Keratinocyte (primary cell): ENCODE results near the gene ARPC4. TPM values are rescaled to one million over a fixed set of nuclear protein-coding genes. Genes with fewer than 3 reads are reported as not detected.

Source experiments
- DNase-seq: peaks from one replicate; pipeline ENCODE4 v3.0.0-alpha.2; 2011; ENCODE audit warnings: low read depth, missing footprints, low spot score
- FAIRE-seq: peaks from 2 replicates; lab custom pipeline; 2011; peaks lifted over from hg19 to GRCh38; lab: Jason Lieb, UNC
- H2AFZ ChIP-seq: 2 replicates; pipeline ENCODE4 v1.6.0; 2012; ENCODE audit warnings: low read length, control low read depth, inconsistent platforms; ENCODE audit not compliant: control insufficient read depth
- H3K27ac ChIP-seq: 2 replicates; pipeline ENCODE4 v1.5.1; 2011; ENCODE audit warnings: low read length; ENCODE audit not compliant: control insufficient read depth, insufficient read depth
- H3K27me3 ChIP-seq: 3 replicates; pipeline ENCODE4 v1.6.0; 2011; ENCODE audit warnings: low read length; ENCODE audit not compliant: control insufficient read depth, insufficient read depth; ENCODE audit errors: extremely low read depth
- H3K36me3 ChIP-seq, 2 experiments: 2 replicates in 1 of 2; 3 replicates in 1 of 2; pipeline ENCODE4 v1.5.1; 2011; ENCODE audit warnings: low read length in 2 of 2, mild to moderate bottlenecking in 1 of 2; ENCODE audit not compliant: control insufficient read depth in 2 of 2, insufficient read depth in 2 of 2; ENCODE audit errors: extremely low read depth in 1 of 2
- H3K4me1 ChIP-seq: 3 replicates; pipeline ENCODE4 v1.5.1; 2011; ENCODE audit warnings: low read length; ENCODE audit not compliant: control insufficient read depth, insufficient read depth; ENCODE audit errors: extremely low read depth
- H3K4me2 ChIP-seq: 3 replicates; pipeline ENCODE4 v1.6.0; 2011; ENCODE audit warnings: low read depth, low read length; ENCODE audit not compliant: control insufficient read depth, insufficient read depth; ENCODE audit errors: extremely low read depth
- H3K4me3 ChIP-seq, 3 experiments: fragments of 200-600 bp in 1 of 3; sonication (generic) in 1 of 3; 2 replicates in 2 of 3; 3 replicates in 1 of 3; pipeline ENCODE4 v1.5.1; 2011 to 2016; ENCODE audit warnings: low read length in 3 of 3, mild to moderate bottlenecking in 3 of 3, control low read depth in 2 of 3, inconsistent platforms in 1 of 3, low read depth in 1 of 3, mixed read lengths in 1 of 3, mixed run types in 1 of 3, moderate library complexity in 1 of 3; ENCODE audit not compliant: control insufficient read depth in 2 of 3, insufficient read depth in 2 of 3; ENCODE audit errors: extremely low read depth in 1 of 3
- H3K79me2 ChIP-seq: 2 replicates; pipeline ENCODE4 v1.6.0; 2012; ENCODE audit warnings: low read length; ENCODE audit not compliant: control insufficient read depth, insufficient read depth
- H3K9ac ChIP-seq: 3 replicates; pipeline ENCODE4 v1.6.0; 2011; ENCODE audit warnings: low read length; ENCODE audit not compliant: control insufficient read depth, insufficient read depth; ENCODE audit errors: extremely low read depth
- H3K9me1 ChIP-seq: 3 replicates; pipeline ENCODE4 v1.6.0; 2011; ENCODE audit warnings: low read length; ENCODE audit not compliant: control insufficient read depth, insufficient read depth; ENCODE audit errors: extremely low read depth
- H3K9me3 ChIP-seq: 2 replicates; pipeline ENCODE4 v1.5.1; 2012; ENCODE audit warnings: low read depth, low read length; ENCODE audit not compliant: control insufficient read depth
- H4K20me1 ChIP-seq: 3 replicates; pipeline ENCODE4 v1.6.0; 2011; ENCODE audit warnings: low read length; ENCODE audit not compliant: control insufficient read depth, insufficient read depth; ENCODE audit errors: extremely low read depth
- EZH2 ChIP-seq: IDR thresholded peaks from one replicate; pipeline ENCODE4 v1.6.1; 2012; ENCODE audit warnings: inconsistent platforms, mild to moderate bottlenecking, low read length, moderate library complexity
- dilution Hi-C: fragments of 300-500 bp; cut with MboI; formaldehyde crosslinking; loops from one replicate; pipeline ENCODE4 v1.7.0; 2020; ENCODE audit warnings: low sequenced_read_pairs; ENCODE audit not compliant: extremely low pct_ligation_motif_present
- polyA plus RNA-seq, 5 experiments: library from polyadenylated mRNA; depleted of rRNA in 3 of 5; stranded (reverse) in 3 of 5; stranded (forward) in 1 of 5; unstranded in 1 of 5; fragments of >200 nt; gene quantifications; 1 replicate in 1 of 5; 2 replicates in 3 of 5; 3 replicates in 1 of 5; pipeline versions ENCODE4 v1.2.1 to v1.2.3, GENCODE V29; 2011 to 2012; ENCODE audit warnings: missing spikeins in 2 of 5, low read depth in 1 of 5, low replicate concordance in 1 of 5
- TF ChIP-seq, protein P1 (sequence below), 3 experiments: IDR thresholded peaks in 1 of 3; conservative IDR thresholded peaks in 1 of 3; optimal IDR thresholded peaks in 1 of 3; 2 replicates in 2 of 3; 3 replicates in 1 of 3; pipeline versions ENCODE3 to v1.5.1; 2011; ENCODE audit warnings: low read length in 3 of 3, mild to moderate bottlenecking in 3 of 3, moderate library complexity in 2 of 3, control low read depth in 1 of 3, inconsistent platforms in 1 of 3; ENCODE audit not compliant: insufficient read depth in 2 of 3; ENCODE audit errors: extremely low read depth in 1 of 3

ARPC4 gene
- polyA plus RNA-seq, 1 donor (not counting 4 experiments of a cell fraction or from before 2014, with no cell fraction given): 173 TPM

- H3K9me3 ChIP-seq: no peaks in the 10 kb centered on the region
- no peak overlapping the region for H3K9ac ChIP-seq
- H3K9me1 ChIP-seq: no peaks in the 10 kb centered on the region
- no peak overlapping the region for H3K4me2 ChIP-seq
- H3K79me2 ChIP-seq: no peaks in the 10 kb centered on the region
- DNase-seq (no peak), FAIRE-seq (no peak)
- H3K36me3 ChIP-seq: peaks cover 13 to 16% of the 10 kb centered on the region in 2 experiments
- no peak overlapping the region for H3K4me3 ChIP-seq
- no peak overlapping the region for H3K27ac ChIP-seq
- no peak overlapping the region for H2AFZ ChIP-seq
- no peaks in the 10 kb centered on the region for H3K27me3 ChIP-seq
- peaks cover 3% of the 10 kb centered on the region for H3K4me1 ChIP-seq
- dilution Hi-C loops: no loop called here
- no peaks in the 10 kb centered on the region for H4K20me1 ChIP-seq
- TF ChIP-seq EZH2: no peak
- TF ChIP-seq, protein P1, sequence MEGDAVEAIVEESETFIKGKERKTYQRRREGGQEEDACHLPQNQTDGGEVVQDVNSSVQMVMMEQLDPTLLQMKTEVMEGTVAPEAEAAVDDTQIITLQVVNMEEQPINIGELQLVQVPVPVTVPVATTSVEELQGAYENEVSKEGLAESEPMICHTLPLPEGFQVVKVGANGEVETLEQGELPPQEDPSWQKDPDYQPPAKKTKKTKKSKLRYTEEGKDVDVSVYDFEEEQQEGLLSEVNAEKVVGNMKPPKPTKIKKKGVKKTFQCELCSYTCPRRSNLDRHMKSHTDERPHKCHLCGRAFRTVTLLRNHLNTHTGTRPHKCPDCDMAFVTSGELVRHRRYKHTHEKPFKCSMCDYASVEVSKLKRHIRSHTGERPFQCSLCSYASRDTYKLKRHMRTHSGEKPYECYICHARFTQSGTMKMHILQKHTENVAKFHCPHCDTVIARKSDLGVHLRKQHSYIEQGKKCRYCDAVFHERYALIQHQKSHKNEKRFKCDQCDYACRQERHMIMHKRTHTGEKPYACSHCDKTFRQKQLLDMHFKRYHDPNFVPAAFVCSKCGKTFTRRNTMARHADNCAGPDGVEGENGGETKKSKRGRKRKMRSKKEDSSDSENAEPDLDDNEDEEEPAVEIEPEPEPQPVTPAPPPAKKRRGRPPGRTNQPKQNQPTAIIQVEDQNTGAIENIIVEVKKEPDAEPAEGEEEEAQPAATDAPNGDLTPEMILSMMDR (optimal IDR thresholded peaks at IDR 0.05 in 1 of 3, IDR thresholded peaks at IDR 0.05 in 1 of 3, conservative IDR thresholded peaks at IDR 0.05 in 1 of 3; ENCODE audit: extremely low read depth in 1 of 3, insufficient read depth in 2 of 3, low read length in 3 of 3): no peak
Observed at GRCh38 chr3:9780910-9781309, 12.0 kb upstream of the ARPC4 start.

DNA sequence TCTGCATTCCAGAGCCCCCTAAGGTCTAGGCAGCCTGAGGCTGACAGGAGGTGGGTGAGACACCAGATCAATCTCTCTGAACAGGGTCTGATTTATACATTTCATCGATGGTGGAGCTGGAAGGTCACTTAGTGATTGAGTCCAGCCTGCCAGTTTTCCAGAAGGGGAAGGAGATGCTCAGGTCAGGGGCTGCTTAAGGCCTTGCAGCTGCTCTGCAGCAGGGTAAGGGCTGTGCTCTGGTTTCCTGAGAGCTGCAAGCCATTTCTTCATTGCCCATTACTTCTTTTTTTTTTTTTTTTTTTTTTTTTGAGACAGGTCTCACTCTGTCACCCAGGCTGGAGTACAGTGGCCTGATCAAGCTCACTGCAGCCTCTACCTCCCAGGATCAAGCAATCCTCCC, 11.3 kb upstream of the ARPC4 start:
- Histone ChIP-seq H4K20me1 (no peaks in the 10 kb centered on the region), H3K27me3 (no peaks in the 10 kb centered on the region), H3K4me3 (no peak overlapping the region), H3K4me2 (no peak overlapping the region), H3K36me3 (peaks cover 16 to 20% of the 10 kb centered on the region in 2 experiments), H3K9me3 (no peaks in the 10 kb centered on the region), H3K9ac (no peak overlapping the region), H3K79me2 (no peaks in the 10 kb centered on the region), H3K27ac (no peak overlapping the region), H3K4me1 (peaks cover 3% of the 10 kb centered on the region), H3K9me1 (no peaks in the 10 kb centered on the region), H2AFZ (no peak overlapping the region)
- no peak for DNase-seq
- dilution Hi-C loops: no loop called here
- no peak for FAIRE-seq
- TF ChIP-seq, protein P1 (optimal IDR thresholded peaks at IDR 0.05 in 1 of 3, IDR thresholded peaks at IDR 0.05 in 1 of 3, conservative IDR thresholded peaks at IDR 0.05 in 1 of 3; ENCODE audit: extremely low read depth in 1 of 3, insufficient read depth in 2 of 3, low read length in 3 of 3): no peak
- TF ChIP-seq EZH2: no peak
